WTC11 (cell line): Measurements from ENCODE around the gene NOM1.

ENCODE experiments used
- ATF2 ChIP-seq: sonication (generic); formaldehyde crosslinking; IDR thresholded peaks from 2 replicates; pipeline ENCODE4 v1.8.1; 2022; ENCODE audit warnings: low read depth, missing genetic modification reagents, borderline replicate concordance
- ATF3 ChIP-seq: sonication (generic); formaldehyde crosslinking; conservative IDR thresholded peaks from 2 replicates; pipeline ENCODE4 v1.8.1; 2022; ENCODE audit warnings: mild to moderate bottlenecking, missing genetic modification reagents
- CREB1 ChIP-seq: sonication (generic); formaldehyde crosslinking; IDR thresholded peaks from 2 replicates; pipeline ENCODE4 v1.8.0; 2023; ENCODE audit warnings: mild to moderate bottlenecking, missing genetic modification reagents
- CREM ChIP-seq: sonication (generic); formaldehyde crosslinking; IDR thresholded peaks from 2 replicates; pipeline ENCODE4 v1.8.1; 2022; ENCODE audit warnings: mild to moderate bottlenecking, missing genetic modification reagents, moderate library complexity
- CTCF ChIP-seq: fragments of 200-600 bp; IDR thresholded peaks from 2 replicates; pipeline ENCODE4 v1.8.0; 2022; ENCODE audit warnings: antibody characterized with exemption
- IRF1 ChIP-seq: sonication (generic); formaldehyde crosslinking; IDR thresholded peaks from 2 replicates; pipeline ENCODE4 v1.8.0; 2023; ENCODE audit warnings: missing genetic modification reagents
- JUN ChIP-seq: sonication (generic); formaldehyde crosslinking; IDR thresholded peaks from 2 replicates; pipeline ENCODE4 v1.8.0; 2023; ENCODE audit warnings: mild to moderate bottlenecking, missing genetic modification reagents
- NFYB ChIP-seq: sonication (generic); formaldehyde crosslinking; conservative IDR thresholded peaks from 2 replicates; pipeline ENCODE4 v1.8.0; 2022; ENCODE audit warnings: low read depth, missing genetic modification reagents
- RELA ChIP-seq: sonication (generic); formaldehyde crosslinking; IDR thresholded peaks from 2 replicates; pipeline ENCODE4 v1.8.1; 2022; ENCODE audit warnings: missing genetic modification reagents, mild to moderate bottlenecking, borderline replicate concordance
- SMAD4 ChIP-seq: sonication (generic); formaldehyde crosslinking; IDR thresholded peaks from 2 replicates; pipeline ENCODE4 v1.8.0; 2022; ENCODE audit warnings: mild to moderate bottlenecking, missing genetic modification reagents
- TEAD1 ChIP-seq: sonication (generic); formaldehyde crosslinking; IDR thresholded peaks from 2 replicates; pipeline ENCODE4 v1.8.0; 2022; ENCODE audit warnings: mild to moderate bottlenecking, missing genetic modification reagents
- ZBTB21 ChIP-seq: sonication (generic); formaldehyde crosslinking; IDR thresholded peaks from 2 replicates; pipeline ENCODE4 v1.8.1; 2023; ENCODE audit warnings: mild to moderate bottlenecking, missing genetic modification reagents, borderline replicate concordance
- ZBTB43 ChIP-seq: sonication (generic); formaldehyde crosslinking; IDR thresholded peaks from 2 replicates; pipeline ENCODE4 v1.8.1; 2023; ENCODE audit warnings: mild to moderate bottlenecking, missing genetic modification reagents

- TF ChIP-seq CTCF = no peak
- TF ChIP-seq JUN (CRISPR knock-in tag) = no peak
- no peak for TF ChIP-seq IRF1 (CRISPR knock-in tag)
- no peak for TF ChIP-seq ATF3 (CRISPR knock-in tag)
- no peak for TF ChIP-seq ZBTB21 (CRISPR knock-in tag)
- no peak for TF ChIP-seq ATF2
- no peak for TF ChIP-seq TEAD1 (CRISPR knock-in tag)
- no peak for TF ChIP-seq CREM (CRISPR knock-in tag)
- TF ChIP-seq CREB1 (CRISPR knock-in tag) = no peak
- TF ChIP-seq NFYB (CRISPR knock-in tag) = no peak
- TF ChIP-seq ZBTB43 (CRISPR knock-in tag) = no peak
- no peak for TF ChIP-seq RELA (CRISPR knock-in tag)
- TF ChIP-seq SMAD4 (CRISPR knock-in tag) = no peak
Observed at GRCh38 chr7:156950381-156950858, 908 bp downstream of the NOM1 start.
